HepG2 (cell line): ENCODE results near the gene PCCB. TPM values are rescaled to one million over a fixed set of nuclear protein-coding genes. Genes with fewer than 3 reads are reported as not detected.

Source experiments
- ATF2 ChIP-seq: sonication (generic); formaldehyde crosslinking; IDR thresholded peaks from 2 replicates; pipeline ENCODE4 v1.4.0; 2020; ENCODE audit warnings: missing genetic modification reagents
- DPF2 ChIP-seq: sonication (generic); formaldehyde crosslinking; IDR thresholded peaks from 2 replicates; pipeline ENCODE4 v1.4.0; 2020; ENCODE audit warnings: mild to moderate bottlenecking, low read depth, missing genetic modification reagents, borderline replicate concordance
- DRAP1 ChIP-seq: IDR thresholded peaks from 2 replicates; pipeline ENCODE4 v1.6.1; 2016; ENCODE audit warnings: missing genetic modification reagents, missing compliant biosample characterization
- E2F5 ChIP-seq: sonication (generic); formaldehyde crosslinking; conservative IDR thresholded peaks from 2 replicates; pipeline ENCODE4 v1.4.0; 2020; ENCODE audit warnings: missing genetic modification reagents
- FOXM1 ChIP-seq: sonication (generic); formaldehyde crosslinking; IDR thresholded peaks from 2 replicates; pipeline ENCODE4 v1.5.0; 2020; ENCODE audit warnings: missing genetic modification reagents
- KLF13 ChIP-seq: sonication (generic); formaldehyde crosslinking; IDR thresholded peaks from 2 replicates; pipeline ENCODE4 v1.4.0; 2020; ENCODE audit warnings: mild to moderate bottlenecking, missing genetic modification reagents
- NFE2 ChIP-seq: sonication (generic); formaldehyde crosslinking; IDR thresholded peaks from 2 replicates; pipeline ENCODE4 v1.4.0; 2020; ENCODE audit warnings: missing genetic modification reagents
- NR0B2 ChIP-seq: sonication (generic); formaldehyde crosslinking; IDR thresholded peaks from 2 replicates; pipeline ENCODE4 v1.4.0; 2020; ENCODE audit warnings: mild to moderate bottlenecking, missing genetic modification reagents
- NR1H2 ChIP-seq: sonication (generic); formaldehyde crosslinking; IDR thresholded peaks from 2 replicates; pipeline ENCODE4 v1.8.1; 2022; ENCODE audit warnings: low read depth, missing genetic modification reagents, borderline replicate concordance
- PCBP2 ChIP-seq: fragments of 200-400 bp; formaldehyde crosslinking; optimal IDR thresholded peaks from 2 replicates; pipeline ENCODE3; 2018; ENCODE audit warnings: low read length, low read depth; ENCODE audit not compliant: poor library complexity, severe bottlenecking
- RBFOX2 ChIP-seq: fragments of 200-400 bp; formaldehyde crosslinking; IDR thresholded peaks from 2 replicates; pipeline ENCODE4 v1.6.1; 2017; ENCODE audit warnings: low read depth, mild to moderate bottlenecking, low read length
- RFX1 ChIP-seq: fragments of 450-650 bp; IDR thresholded peaks from 2 replicates; pipeline ENCODE4 v1.6.1; 2017
- SCMH1 ChIP-seq: sonication (generic); formaldehyde crosslinking; IDR thresholded peaks from 2 replicates; pipeline ENCODE4 v1.9.0; 2021; ENCODE audit warnings: missing genetic modification reagents, mild to moderate bottlenecking, borderline replicate concordance
- SMAD1 ChIP-seq: sonication (generic); formaldehyde crosslinking; IDR thresholded peaks from 2 replicates; pipeline ENCODE4 v1.4.0; 2020; ENCODE audit warnings: missing genetic modification reagents, low read depth, mild to moderate bottlenecking, borderline replicate concordance
- TBL1XR1 ChIP-seq: fragments of 150-350 bp; IDR thresholded peaks from 2 replicates; pipeline ENCODE4 v1.6.1; 2014; ENCODE audit warnings: borderline replicate concordance, low read length; ENCODE audit not compliant: partially characterized antibody
- TSC22D2 ChIP-seq: sonication (generic); formaldehyde crosslinking; IDR thresholded peaks from 2 replicates; pipeline ENCODE4 v1.5.1; 2020; ENCODE audit warnings: missing genetic modification reagents, mild to moderate bottlenecking, borderline replicate concordance
- ZMAT3 ChIP-seq: sonication (generic); formaldehyde crosslinking; conservative IDR thresholded peaks from 2 replicates; pipeline ENCODE4 v1.7.0; 2021; ENCODE audit warnings: missing genetic modification reagents
- ZNF12 ChIP-seq: sonication (generic); formaldehyde crosslinking; IDR thresholded peaks from 2 replicates; pipeline ENCODE4 v1.5.0; 2020; ENCODE audit warnings: missing genetic modification reagents
- ZNF430 ChIP-seq: sonication (generic); formaldehyde crosslinking; IDR thresholded peaks from 2 replicates; pipeline ENCODE4 v1.9.0; 2021; ENCODE audit warnings: mild to moderate bottlenecking, missing genetic modification reagents
- ZNF550 ChIP-seq: sonication (generic); formaldehyde crosslinking; IDR thresholded peaks from 2 replicates; pipeline ENCODE4 v1.4.0; 2020; ENCODE audit warnings: mild to moderate bottlenecking, missing genetic modification reagents, borderline replicate concordance
- ZNF598 ChIP-seq: sonication (generic); formaldehyde crosslinking; IDR thresholded peaks from 2 replicates; pipeline ENCODE4 v1.5.1; 2020; ENCODE audit warnings: mild to moderate bottlenecking, missing genetic modification reagents, borderline replicate concordance
- ZNF766 ChIP-seq: sonication (generic); formaldehyde crosslinking; IDR thresholded peaks from 2 replicates; pipeline ENCODE4 v1.5.0; 2020; ENCODE audit warnings: missing genetic modification reagents, borderline replicate concordance
- ZSCAN25 ChIP-seq: sonication (generic); formaldehyde crosslinking; IDR thresholded peaks from 2 replicates; pipeline ENCODE4 v1.8.0; 2022; ENCODE audit warnings: mild to moderate bottlenecking, missing genetic modification reagents
- polyA plus RNA-seq, 8 experiments: library from polyadenylated mRNA; depleted of rRNA in 3 of 8; stranded (reverse) in 7 of 8; unstranded in 1 of 8; fragments of >200 nt; fragmentation: Illumina TruSeq in 4 of 8; extraction: Trizol in 4 of 8; gene quantifications; 2 replicates each; pipeline versions ENCODE4 v1.2.1 to v1.2.3, GENCODE V29; 2011 to 2016; ENCODE audit warnings: low read depth in 4 of 8, missing spikeins in 1 of 8, mixed read lengths in 1 of 8; ENCODE audit not compliant: insufficient read depth in 1 of 8
- total RNA-seq, 5 experiments: library from RNA; depleted of rRNA; stranded (reverse); fragments of >200 nt; fragmentation: Illumina TruSeq; extraction: Trizol; gene quantifications; 2 replicates each; pipeline ENCODE4 v1.2.3, GENCODE V29; 2016; ENCODE audit warnings: low read depth in 1 of 5

The PCCB gene
- total and polyA plus RNA-seq, 2 of the 13 experiments (the other 11 are each of a cell fraction or from before 2014, with no cell fraction given): 84.1 to 88.7 TPM

GRCh38 chr3:136250059-136250902 lies at the start of gene PCCB (continued):
- TF ChIP-seq RFX1 (no peak; the same call in 1 of the 2 replicates), PCBP2 (no peak), SCMH1 (CRISPR knock-in tag) (no peak), DRAP1 (CRISPR knock-in tag) (peak; percentile 94), ZMAT3 (CRISPR knock-in tag) (peak; percentile 65), KLF13 (CRISPR knock-in tag) (no peak), DPF2 (CRISPR knock-in tag) (no peak), ZNF598 (no peak), NR0B2 (peak; percentile 76; the same call in 1 of the 2 replicates), ZNF550 (CRISPR knock-in tag) (no peak), NR1H2 (CRISPR knock-in tag) (no peak), RBFOX2 (peak; percentile 98), ZNF430 (peak; percentile 68), ATF2 (peak; percentile 42; the same call in 1 of the 2 replicates), NFE2 (peak; percentile 6; the same call in 1 of the 2 replicates), ZNF766 (no peak), ZNF12 (peak; percentile 9; the same call in 1 of the 2 replicates), E2F5 (CRISPR knock-in tag) (no peak), FOXM1 (CRISPR knock-in tag) (no peak), ZSCAN25 (CRISPR knock-in tag) (no peak), TSC22D2 (0 out of 2 replicates have a peak, but pooled peaks have one; percentile 78), SMAD1 (CRISPR knock-in tag) (0 out of 2 replicates have a peak, but pooled peaks have one; percentile 30), TBL1XR1 (peak; percentile 44)
